H9 (cell line): ENCODE data around the gene SCRN2. TPM values are rescaled to one million over a fixed set of nuclear protein-coding genes. Genes with fewer than 3 reads are reported as not detected.
A peak's percentile ranks its signal among the peaks of the same experiment; 100 is the strongest.

Experiments used
- DNase-seq: peaks from one replicate; pipeline ENCODE4 v3.0.0-alpha.2; 2017
- H2AFZ ChIP-seq: one replicate; pipeline ENCODE4 v1.6.1; 2013; ENCODE audit warnings: mild to moderate bottlenecking, low read length, control low read depth, moderate library complexity
- H2AK5ac ChIP-seq: 2 replicates; pipeline ENCODE4 v1.6.1; 2013; ENCODE audit warnings: low read length, control low read depth, mixed read lengths; ENCODE audit not compliant: insufficient read length
- H2BK120ac ChIP-seq: one replicate; pipeline ENCODE4 v1.6.1; 2013; ENCODE audit warnings: low read depth, mild to moderate bottlenecking, low read length, control low read depth, inconsistent platforms; ENCODE audit not compliant: poor library complexity, severe bottlenecking
- H2BK12ac ChIP-seq: 2 replicates; pipeline ENCODE4 v1.6.1; 2013; ENCODE audit warnings: low read length, control low read depth, mixed read lengths, low read depth; ENCODE audit not compliant: insufficient read length
- H2BK15ac ChIP-seq: 2 replicates; pipeline ENCODE4 v1.6.1; 2013; ENCODE audit warnings: low read depth, low read length, control low read depth
- H2BK20ac ChIP-seq: one replicate; pipeline ENCODE4 v1.6.1; 2013; ENCODE audit warnings: low read depth, mild to moderate bottlenecking, low read length, control low read depth, inconsistent platforms; ENCODE audit not compliant: poor library complexity, severe bottlenecking
- H2BK5ac ChIP-seq: 2 replicates; pipeline ENCODE4 v1.6.1; 2013; ENCODE audit warnings: low read length, control low read depth, mixed read lengths; ENCODE audit not compliant: insufficient read length
- H3K14ac ChIP-seq: 2 replicates; pipeline ENCODE4 v1.6.1; 2013; ENCODE audit warnings: low read length, control low read depth; ENCODE audit not compliant: insufficient read depth
- H3K18ac ChIP-seq: 2 replicates; pipeline ENCODE4 v1.6.1; 2013; ENCODE audit warnings: low read depth, mild to moderate bottlenecking, mixed read lengths, low read length, control low read depth; ENCODE audit not compliant: insufficient read length
- H3K23ac ChIP-seq: 2 replicates; pipeline ENCODE4 v1.6.1; 2013; ENCODE audit warnings: low read length, control low read depth, mixed read lengths, low read depth; ENCODE audit not compliant: insufficient read length
- H3K23me2 ChIP-seq: 2 replicates; pipeline ENCODE4 v1.6.1; 2013; ENCODE audit warnings: low read depth, mild to moderate bottlenecking, mixed read lengths, low read length, control low read depth; ENCODE audit not compliant: insufficient read length, poor library complexity, severe bottlenecking
- H3K27ac ChIP-seq: 2 replicates; pipeline ENCODE4 v1.5.1; 2013; ENCODE audit warnings: low read length, control low read depth, mixed read lengths, low read depth; ENCODE audit not compliant: insufficient read length
- H3K27me3 ChIP-seq: 2 replicates; pipeline ENCODE4 v1.6.1; 2013; ENCODE audit warnings: low read length, control low read depth, inconsistent platforms; ENCODE audit not compliant: insufficient read depth
- H3K4ac ChIP-seq: 2 replicates; pipeline ENCODE4 v1.6.1; 2013; ENCODE audit warnings: low read depth, mild to moderate bottlenecking, control low read depth, inconsistent platforms, low read length, moderate library complexity
- H3K4me1 ChIP-seq: 2 replicates; pipeline ENCODE4 v1.6.1; 2013; ENCODE audit warnings: low read length, control low read depth, inconsistent platforms; ENCODE audit not compliant: insufficient read depth
- H3K4me2 ChIP-seq: 2 replicates; pipeline ENCODE4 v1.6.1; 2013; ENCODE audit warnings: low read length, control low read depth, mixed read lengths; ENCODE audit not compliant: insufficient read length, insufficient read depth
- H3K56ac ChIP-seq: 2 replicates; pipeline ENCODE4 v1.6.1; 2013; ENCODE audit warnings: low read depth, mild to moderate bottlenecking, mixed read lengths, low read length, control low read depth; ENCODE audit not compliant: insufficient read length
- H3K79me1 ChIP-seq: 2 replicates; pipeline ENCODE4 v1.6.1; 2013; ENCODE audit warnings: low read depth, mild to moderate bottlenecking, moderate library complexity, low read length, control low read depth, inconsistent platforms; ENCODE audit not compliant: insufficient read depth, poor library complexity, severe bottlenecking
- H3K79me2 ChIP-seq: 2 replicates; pipeline ENCODE4 v1.6.1; 2013; ENCODE audit warnings: low read length, control low read depth, inconsistent platforms; ENCODE audit not compliant: insufficient read depth
- H3K9ac ChIP-seq: 2 replicates; pipeline ENCODE4 v1.6.1; 2013; ENCODE audit warnings: low read length, control low read depth, mixed read lengths; ENCODE audit not compliant: insufficient read length; ENCODE audit errors: extremely low read depth
- H3K9me3 ChIP-seq: one replicate; pipeline ENCODE4 v1.6.1; 2013; ENCODE audit warnings: low read depth, low read length, inconsistent platforms; ENCODE audit not compliant: control insufficient read depth
- H3T11ph ChIP-seq: one replicate; pipeline ENCODE4 v1.6.1; 2013; ENCODE audit warnings: mild to moderate bottlenecking, low read length, control low read depth, inconsistent platforms
- H4K20me1 ChIP-seq: one replicate; pipeline ENCODE4 v1.6.1; 2013; ENCODE audit not compliant: control insufficient read depth, insufficient read length, insufficient read depth
- H4K5ac ChIP-seq: 2 replicates; pipeline ENCODE4 v1.6.1; 2013; ENCODE audit warnings: low read depth, mild to moderate bottlenecking, mixed read lengths, low read length, control low read depth; ENCODE audit not compliant: insufficient read length
- H4K8ac ChIP-seq: replicated peaks from 2 replicates; pipeline ENCODE4 v1.6.1; 2013; ENCODE audit warnings: low read length, control low read depth, mixed read lengths, low read depth; ENCODE audit not compliant: insufficient read length
- H4K91ac ChIP-seq: 2 replicates; pipeline ENCODE4 v1.6.1; 2013; ENCODE audit warnings: low read depth, mild to moderate bottlenecking, moderate library complexity, mixed read lengths, low read length, control low read depth; ENCODE audit not compliant: insufficient read length
- H3K27ac Mint-ChIP-seq, 3 experiments: 2 replicates in 2 of 3; 3 replicates in 1 of 3; pipeline ENCODE4 v1.8.0; 2020 to 2021; ENCODE audit warnings: mixed read lengths in 3 of 3, mild to moderate bottlenecking in 1 of 3, moderate library complexity in 1 of 3
- H3K27me3 Mint-ChIP-seq: 2 replicates; pipeline ENCODE4 v1.8.0; 2021; ENCODE audit warnings: low read depth, mild to moderate bottlenecking, moderate library complexity, mixed read lengths
- H3K36me3 Mint-ChIP-seq, 3 experiments: 2 replicates in 2 of 3; 3 replicates in 1 of 3; pipeline ENCODE4 v1.8.0; 2020 to 2021; ENCODE audit warnings: low read depth in 3 of 3, mixed read lengths in 3 of 3; ENCODE audit not compliant: insufficient read depth in 1 of 3
- H3K4me1 Mint-ChIP-seq, 2 experiments: 2 replicates each; pipeline ENCODE4 v1.8.0; 2020; ENCODE audit warnings: mixed read lengths in 2 of 2
- H3K4me3 Mint-ChIP-seq, 2 experiments: 2 replicates in 1 of 2; 3 replicates in 1 of 2; pipeline ENCODE4 v1.8.0; 2020 to 2021; ENCODE audit warnings: mild to moderate bottlenecking in 2 of 2, mixed read lengths in 2 of 2, moderate library complexity in 1 of 2
- H3K9me3 Mint-ChIP-seq, 2 experiments: 2 replicates in 1 of 2; 3 replicates in 1 of 2; pipeline ENCODE4 v1.8.0; 2020; ENCODE audit warnings: mild to moderate bottlenecking in 2 of 2, mixed read lengths in 2 of 2, moderate library complexity in 1 of 2
- WGBS: extraction: QIAGEN DNeasy Blood & Tissue Kit; methylation state at CpG from one replicate; pipeline ENCODE4 v1.1.7; 2013; ENCODE audit warnings: missing lambda C conversion rate, low lambda C conversion rate, mixed read lengths; ENCODE audit not compliant: insufficient read length; ENCODE audit errors: extremely low coverage; 5-methylcytosine and 5-hydroxymethylcytosine counted together
- total RNA-seq: library from RNA; stranded (reverse); gene quantifications from 2 replicates; pipeline ENCODE4 v1.2.1, GENCODE V29; 2021
- TF ChIP-seq, protein P1 (sequence below): fragments of 200-600 bp; sonication (generic); conservative IDR thresholded peaks from 3 replicates; pipeline ENCODE4 v1.8.0; 2021; ENCODE audit warnings: antibody characterized with exemption, mild to moderate bottlenecking

SCRN2 gene
- total RNA-seq, 1 experiment from 2014 or later, result 34.0 TPM

DNA sequence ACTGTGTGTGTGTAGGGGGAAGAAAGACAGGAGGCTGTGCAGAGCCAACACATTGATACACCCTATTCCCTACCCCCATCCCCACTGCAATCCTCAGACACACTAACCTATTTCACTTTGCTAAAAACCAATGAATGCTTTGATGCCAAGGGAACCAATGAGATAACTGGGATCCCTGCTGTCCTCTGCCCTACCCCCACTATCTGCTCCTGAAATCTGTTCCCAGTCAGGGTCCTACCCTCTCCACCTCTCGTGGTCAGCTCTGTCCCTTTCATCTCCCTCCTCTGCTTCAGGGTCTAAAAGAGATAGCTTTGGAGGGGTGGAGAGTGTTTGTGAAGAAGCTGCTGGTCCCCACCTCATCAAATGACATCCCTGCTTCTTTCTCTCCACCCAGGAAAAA is 29.0 kb upstream of the SCRN2 start:
- Histone ChIP-seq H3K23ac (no peak overlapping the region), H3K9me3 (no peaks in the 10 kb centered on the region), H3K14ac (no peak overlapping the region), H2AFZ (no peak overlapping the region), H3K4me1 (peaks cover 3% of the 10 kb centered on the region; the same call in 1 of the 2 replicates), H3K79me1 (no peaks in the 10 kb centered on the region), H2BK5ac (no peak overlapping the region), H2BK20ac (no peak overlapping the region), H4K91ac (no peak overlapping the region), H3K4ac (no peak overlapping the region), H2BK15ac (no peak overlapping the region), H4K8ac (no peak overlapping the region), H4K5ac (no peak overlapping the region), H4K20me1 (no peaks in the 10 kb centered on the region), H3K56ac (no peak overlapping the region), H3K18ac (no peak overlapping the region), H2BK12ac (no peak overlapping the region), H3K27ac (no peak overlapping the region), H3T11ph (no peak overlapping the region), H3K9ac (no peak overlapping the region), H2AK5ac (no peak overlapping the region), H2BK120ac (no peak overlapping the region), H3K23me2 (peaks cover 11% of the 10 kb centered on the region), H3K79me2 (no peaks in the 10 kb centered on the region), H3K27me3 (peaks cover 7% of the 10 kb centered on the region; the same call in 1 of the 2 replicates), H3K4me2 (peak overlapping the region; percentile 31)
- peaks cover 93% of the 10 kb centered on the region for H3K27me3 Mint-ChIP-seq
- H3K4me3 Mint-ChIP-seq, result peak overlapping the region in 1 of 2 experiments; percentile 28; a peak in 1 of 5 replicates
- H3K9me3 Mint-ChIP-seq, result no peaks in the 10 kb centered on the region; a peak in 1 of 5 replicates
- DNase-seq, result no peak
- no peaks in the 10 kb centered on the region for H3K36me3 Mint-ChIP-seq
- no CpG with 5 or more reads among the region's 1 CpG for WGBS
- peaks cover 41 to 46% of the 10 kb centered on the region in 2 experiments for H3K4me1 Mint-ChIP-seq
- H3K27ac Mint-ChIP-seq, result no peak overlapping the region
- TF ChIP-seq, protein P1, sequence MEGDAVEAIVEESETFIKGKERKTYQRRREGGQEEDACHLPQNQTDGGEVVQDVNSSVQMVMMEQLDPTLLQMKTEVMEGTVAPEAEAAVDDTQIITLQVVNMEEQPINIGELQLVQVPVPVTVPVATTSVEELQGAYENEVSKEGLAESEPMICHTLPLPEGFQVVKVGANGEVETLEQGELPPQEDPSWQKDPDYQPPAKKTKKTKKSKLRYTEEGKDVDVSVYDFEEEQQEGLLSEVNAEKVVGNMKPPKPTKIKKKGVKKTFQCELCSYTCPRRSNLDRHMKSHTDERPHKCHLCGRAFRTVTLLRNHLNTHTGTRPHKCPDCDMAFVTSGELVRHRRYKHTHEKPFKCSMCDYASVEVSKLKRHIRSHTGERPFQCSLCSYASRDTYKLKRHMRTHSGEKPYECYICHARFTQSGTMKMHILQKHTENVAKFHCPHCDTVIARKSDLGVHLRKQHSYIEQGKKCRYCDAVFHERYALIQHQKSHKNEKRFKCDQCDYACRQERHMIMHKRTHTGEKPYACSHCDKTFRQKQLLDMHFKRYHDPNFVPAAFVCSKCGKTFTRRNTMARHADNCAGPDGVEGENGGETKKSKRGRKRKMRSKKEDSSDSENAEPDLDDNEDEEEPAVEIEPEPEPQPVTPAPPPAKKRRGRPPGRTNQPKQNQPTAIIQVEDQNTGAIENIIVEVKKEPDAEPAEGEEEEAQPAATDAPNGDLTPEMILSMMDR, result no peak
